ENCODE data around the gene LRRC59. TPM values are rescaled to one million over a fixed set of nuclear protein-coding genes. Genes with fewer than 3 reads are reported as not detected.
"Not testable (repeated sequence)": the region's sequence is repeated elsewhere in the genome, so short reads cannot be mapped to it uniquely, and the experiment has no call there.

LRRC59 gene
- total RNA-seq, 1 experiment from 2014 or later: 182 TPM

DNA sequence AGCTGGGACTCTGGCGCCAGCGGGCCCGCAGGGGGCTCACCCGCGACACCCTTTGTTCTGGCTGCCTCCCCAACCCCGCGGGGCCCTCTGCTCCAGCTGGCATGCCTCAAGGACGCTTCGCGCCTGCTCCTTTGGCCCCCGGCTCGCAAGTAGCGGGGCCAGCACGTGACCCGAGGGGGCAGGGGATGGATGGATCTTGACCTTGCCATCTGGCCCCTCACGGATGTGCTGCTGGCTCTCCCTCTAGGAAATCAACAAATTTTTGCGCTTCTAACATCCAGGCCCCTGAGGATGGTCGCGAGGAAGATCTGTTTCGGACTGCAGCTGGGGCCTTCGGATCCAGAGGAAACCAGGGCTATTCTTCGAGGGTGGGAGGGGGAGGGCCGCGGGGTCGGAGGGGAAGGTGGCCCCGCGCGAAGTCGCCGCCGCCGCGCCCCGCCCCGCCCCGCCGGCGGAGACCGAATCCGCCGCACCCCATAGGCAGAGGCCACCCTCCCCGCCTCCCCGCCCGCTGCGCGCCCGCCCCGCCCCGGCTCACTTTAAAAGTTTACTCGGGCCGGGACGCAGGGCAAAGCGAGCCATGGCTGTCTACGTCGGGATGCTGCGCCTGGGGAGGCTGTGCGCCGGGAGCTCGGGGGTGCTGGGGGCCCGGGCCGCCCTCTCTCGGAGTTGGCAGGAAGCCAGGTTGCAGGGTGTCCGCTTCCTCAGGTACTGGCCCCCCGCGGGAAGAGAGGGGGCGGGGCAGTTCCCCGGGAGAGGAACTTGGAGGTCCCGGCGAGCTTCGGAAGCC lies 28.6 kb upstream of the LRRC59 start, which contains the start of gene ACSF2:
ACSF2 (plus strand) TSS at position 537 of the 790 bp plus-strand sequence; CDS start at position 581, 44 bp downstream.
- no peak for DNase-seq (ENCODE audit: low spot score)

DNA sequence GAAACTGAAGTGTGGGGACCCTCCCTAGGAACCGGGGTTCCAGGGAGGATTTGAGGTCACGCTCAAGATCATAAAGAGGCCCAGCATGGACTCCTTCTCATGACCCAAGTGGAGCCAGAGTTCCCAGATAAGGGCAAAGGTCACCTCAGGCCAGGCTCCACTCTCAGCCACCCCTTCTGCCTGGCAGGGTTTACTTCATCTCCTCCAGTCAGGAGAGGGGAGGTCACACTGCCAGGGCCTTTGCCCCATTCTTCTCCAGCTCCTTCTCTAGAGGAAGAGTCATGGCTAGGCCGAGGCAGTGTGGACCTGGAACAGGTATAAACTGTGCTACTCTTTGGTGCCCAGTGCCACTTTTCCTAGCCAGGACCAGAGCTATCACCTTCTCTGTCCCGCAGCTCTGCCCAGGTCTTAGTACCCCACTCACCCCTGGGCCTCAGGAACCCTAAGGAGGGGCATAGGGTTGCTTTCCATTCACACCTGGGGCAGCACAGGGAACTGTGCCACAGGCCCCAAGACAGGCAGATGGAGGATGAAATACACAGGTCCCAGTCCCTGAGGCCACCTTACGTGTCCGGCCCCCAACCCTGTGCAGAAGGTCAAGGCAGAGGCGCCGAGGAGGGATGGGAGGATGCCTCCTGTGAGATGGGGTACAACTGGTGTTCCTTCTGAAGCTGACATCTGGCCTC lies 27.8 kb upstream of the LRRC59 start:
- in situ Hi-C loops (cut with HindIII; ENCODE audit: low sequenced_read_pairs): loop anchor here (5.0 kb wide), 1 partner anchor 47 kb away; no protein-coding TSS in a partner anchor

More for the DNA sequence above, 28.6 kb upstream of the LRRC59 start, which contains the start of gene ACSF2:
- in situ Hi-C loops (cut with HindIII; ENCODE audit: low sequenced_read_pairs): loop anchor here (5.0 kb wide), 1 partner anchor 46 kb away; no protein-coding TSS in a partner anchor

DNA sequence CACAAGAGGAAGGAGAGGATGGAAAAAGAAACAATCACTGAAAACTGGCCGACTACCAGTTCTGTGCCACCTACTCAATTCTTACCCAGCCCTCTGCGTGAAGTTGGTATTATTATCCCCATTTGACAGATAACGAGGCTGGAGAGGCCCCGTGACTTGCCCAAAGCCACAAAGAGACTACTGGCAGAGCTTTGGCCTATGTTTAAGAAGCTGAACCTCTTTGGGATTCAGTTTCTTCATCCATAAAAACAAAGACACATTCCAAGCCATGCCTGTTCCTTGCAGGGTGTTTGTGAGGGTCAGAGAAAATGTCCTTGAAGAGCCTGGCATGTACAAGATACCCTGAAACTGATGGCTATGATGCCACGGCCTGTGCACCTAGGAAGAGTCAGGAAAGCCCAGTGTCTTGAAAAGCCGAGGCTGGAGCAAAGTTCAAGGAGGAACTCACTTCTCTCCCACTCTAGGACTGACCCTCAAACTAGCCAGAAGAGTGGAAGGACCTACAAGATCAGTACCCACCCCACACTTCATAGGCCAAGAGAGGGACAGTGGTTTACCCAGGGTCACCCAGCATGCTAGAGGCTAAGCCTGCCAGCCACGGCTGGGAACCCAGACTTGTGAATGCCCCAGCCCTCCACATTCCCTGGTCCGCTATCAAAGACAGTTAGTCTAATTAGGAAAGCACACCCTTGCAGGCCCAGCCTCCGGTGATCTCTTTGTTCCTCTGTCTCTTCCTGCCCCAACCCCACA lies 27.1 kb upstream of the LRRC59 start:
- DNase-seq (ENCODE audit: low spot score): no peak
- in situ Hi-C loops (cut with HindIII; ENCODE audit: low sequenced_read_pairs): no loop called here

More for the DNA sequence above, 27.8 kb upstream of the LRRC59 start:
- DNase-seq (ENCODE audit: low spot score): no peak

DNA sequence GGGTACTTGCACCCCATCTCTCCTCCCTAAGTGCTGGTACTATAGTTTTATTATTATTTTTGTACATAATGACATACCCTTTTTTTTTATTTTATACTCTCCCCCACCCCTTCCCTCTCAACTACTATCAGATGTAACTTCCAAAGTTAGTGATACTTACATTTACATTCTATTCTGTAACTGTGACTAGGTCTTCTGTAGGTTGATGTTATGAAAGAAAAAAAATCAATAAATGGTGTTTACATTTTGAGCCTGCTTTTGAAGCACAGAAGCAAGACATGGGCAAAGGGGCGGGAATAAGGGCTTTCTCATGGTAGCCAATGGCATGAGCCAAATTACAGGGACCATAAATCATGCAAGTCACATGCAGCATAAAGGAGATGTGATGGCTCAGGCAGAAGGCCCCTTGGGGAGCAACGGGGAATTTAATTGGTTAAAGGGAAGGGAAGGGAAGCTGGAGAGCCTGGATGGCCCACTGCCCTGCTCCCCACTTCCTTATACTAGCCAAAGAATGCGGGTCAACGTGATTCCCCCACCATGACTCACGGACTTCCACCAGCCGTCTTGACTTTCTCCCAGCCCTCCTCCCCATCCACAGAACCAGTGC lies 26.3 kb upstream of the LRRC59 start:
- in situ Hi-C loops (cut with HindIII; ENCODE audit: low sequenced_read_pairs): no loop called here
- no peak for DNase-seq (ENCODE audit: low spot score)

DNA sequence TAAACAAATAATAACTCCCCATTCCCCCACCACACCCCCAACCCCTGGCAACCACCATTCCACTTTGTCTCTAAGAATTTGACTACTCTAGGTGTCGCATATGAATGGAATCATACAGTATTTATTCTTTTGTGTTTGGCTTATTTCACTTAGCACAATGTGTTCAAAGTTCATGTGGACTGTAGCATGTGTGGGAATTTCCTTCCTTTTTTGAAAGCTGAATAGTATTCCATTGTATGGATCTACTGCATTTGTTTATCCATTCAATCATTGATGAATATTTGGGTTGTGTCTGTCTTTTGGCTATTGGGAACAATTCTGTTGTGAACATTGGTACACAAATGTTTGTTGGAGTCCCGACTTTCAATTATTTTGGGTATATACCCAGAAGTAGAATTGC lies 25.4 kb upstream of the LRRC59 start:
- DNase-seq (ENCODE audit: low spot score): no peak
- in situ Hi-C loops (cut with HindIII; ENCODE audit: low sequenced_read_pairs): no loop called here

DNA sequence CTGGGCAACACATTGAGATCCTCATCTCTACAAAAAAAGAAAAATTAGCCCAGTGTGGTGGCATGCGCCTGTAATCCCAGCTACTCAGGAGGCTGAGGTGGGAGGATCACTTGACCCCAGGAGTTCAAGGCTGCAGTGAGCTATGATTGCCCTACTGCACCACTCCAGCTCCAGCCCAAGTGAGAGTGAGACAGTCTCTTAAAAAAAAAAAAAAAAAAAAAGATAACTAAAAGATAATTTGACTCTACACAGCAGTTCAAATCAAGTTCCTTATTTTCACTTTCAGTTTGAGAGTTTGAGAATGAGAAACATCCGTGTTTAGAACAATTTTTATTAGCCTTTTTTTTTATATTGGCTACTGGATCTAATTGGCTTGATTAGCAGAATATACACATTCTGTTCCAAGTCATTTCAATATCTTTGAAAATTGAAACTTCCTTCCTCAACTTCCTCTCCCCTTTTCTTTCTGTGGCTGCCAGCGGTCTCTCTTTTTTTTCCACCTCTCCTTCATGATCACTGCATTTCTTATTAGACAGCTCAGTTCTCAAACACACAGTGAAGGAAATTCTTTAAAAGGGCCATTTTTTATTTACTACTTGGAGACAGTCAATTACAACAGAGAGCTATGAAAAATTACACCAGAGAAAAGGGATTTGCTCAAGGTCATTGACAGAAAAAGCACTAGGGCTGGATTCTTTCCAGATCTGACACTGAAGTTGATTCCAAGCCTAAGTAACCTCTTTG lies 24.2 kb upstream of the LRRC59 start:
- in situ Hi-C loops (cut with HindIII; ENCODE audit: low sequenced_read_pairs): no loop called here
- DNase-seq (ENCODE audit: low spot score): no peak

DNA sequence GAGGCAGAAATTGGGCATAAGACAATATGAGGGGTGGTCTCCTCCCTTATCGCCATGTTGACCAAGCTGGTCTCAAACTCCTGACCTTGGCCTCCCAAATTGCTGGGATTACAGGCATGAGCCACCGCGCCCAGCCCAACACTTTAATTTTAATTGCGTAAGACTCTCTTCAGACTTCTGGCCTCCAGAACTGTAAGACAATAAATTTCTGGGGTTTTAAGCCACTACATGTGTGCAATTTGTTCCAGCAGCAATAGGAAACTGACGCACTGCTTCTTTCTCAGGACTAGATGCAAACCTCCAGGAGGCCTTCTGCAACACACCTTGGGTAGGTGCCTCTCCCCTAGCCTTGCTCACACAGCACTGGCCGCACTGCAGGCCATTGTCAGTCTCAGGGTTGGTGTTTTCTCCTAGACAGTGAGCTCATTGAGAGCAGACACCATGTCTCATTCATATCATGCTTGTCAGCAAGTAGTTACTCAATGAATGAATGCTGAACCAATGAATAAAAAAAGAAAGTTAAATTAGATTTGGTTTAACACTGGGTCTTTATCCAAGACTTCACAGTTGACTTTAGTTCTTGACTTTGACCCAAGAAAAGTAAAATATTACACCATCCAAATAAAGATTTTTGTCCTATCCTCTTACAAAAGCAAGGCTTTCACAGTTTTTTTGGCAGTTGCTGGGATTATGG lies 23.2 kb upstream of the LRRC59 start:
- in situ Hi-C loops (cut with HindIII; ENCODE audit: low sequenced_read_pairs): no loop called here
- DNase-seq (ENCODE audit: low spot score): no peak

DNA sequence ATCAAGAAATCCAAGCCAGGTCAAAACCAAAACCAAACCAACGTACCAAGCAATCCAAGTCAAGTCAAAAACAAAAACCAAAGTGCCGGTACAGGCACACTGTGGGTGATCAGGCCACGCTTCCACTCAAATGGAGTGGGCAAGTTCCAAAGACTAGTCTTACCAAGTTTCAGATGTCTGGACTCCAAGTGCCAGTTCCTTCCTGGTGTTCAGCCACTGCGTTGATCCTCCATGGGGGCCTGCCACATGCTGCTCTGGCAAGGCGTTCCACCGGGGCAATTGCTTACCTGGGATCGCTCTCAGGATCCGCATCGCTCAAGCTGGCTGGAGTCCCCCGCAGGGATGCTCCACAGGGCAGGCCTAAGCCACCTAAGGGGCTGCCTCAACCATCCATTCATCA lies 22.3 kb upstream of the LRRC59 start:
- in situ Hi-C loops (cut with HindIII; ENCODE audit: low sequenced_read_pairs); DNase-seq (ENCODE audit: low spot score): not testable (repeated sequence)

DNA sequence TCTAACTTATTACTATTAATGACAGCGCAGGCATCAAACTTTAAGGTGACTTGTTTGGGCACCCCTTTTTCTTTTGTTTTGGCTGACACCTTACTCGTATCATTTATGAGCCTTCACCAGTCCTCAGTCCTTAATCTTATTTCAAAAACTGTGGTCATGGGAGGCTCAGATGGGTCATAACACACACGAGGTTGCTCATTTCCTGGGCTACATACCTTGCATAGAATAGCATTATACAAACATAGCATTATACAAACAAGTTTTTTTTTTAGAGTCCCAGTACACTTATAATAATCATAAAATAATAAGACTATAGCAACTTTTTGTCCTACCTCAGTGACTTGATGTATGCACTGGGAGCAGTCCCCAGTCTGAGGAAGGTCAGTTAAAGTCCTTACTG lies 17.5 kb upstream of the LRRC59 start:
- in situ Hi-C loops (cut with HindIII; ENCODE audit: low sequenced_read_pairs): no loop called here
- no peak for DNase-seq (ENCODE audit: low spot score)

DNA sequence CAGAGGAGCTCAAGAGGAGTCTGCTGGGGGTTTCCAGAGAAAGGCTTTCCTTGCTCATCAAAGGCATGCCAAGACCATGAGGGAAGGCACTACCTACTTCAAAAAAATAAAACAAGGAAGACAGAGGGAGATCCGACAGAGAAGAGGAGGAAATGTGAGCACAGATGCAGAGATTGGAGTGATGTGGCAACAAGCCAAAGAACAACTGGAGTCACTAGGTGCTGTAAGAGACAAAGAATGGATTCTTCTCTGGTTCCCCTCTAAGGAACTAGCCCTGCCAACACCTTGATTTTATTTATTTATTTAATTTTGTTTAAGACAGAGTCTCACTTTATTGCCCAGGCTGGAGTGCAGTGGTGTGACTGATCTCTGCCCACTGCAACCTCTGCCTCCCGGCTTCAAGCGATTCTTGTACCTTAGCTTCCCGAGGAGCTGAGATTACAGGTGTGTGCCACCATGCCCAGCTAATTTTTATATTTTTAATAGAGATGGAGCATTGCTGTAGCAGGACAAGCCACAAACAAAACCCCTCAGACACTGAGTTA lies 14.9 kb upstream of the LRRC59 start:
- in situ Hi-C loops (cut with HindIII; ENCODE audit: low sequenced_read_pairs): no loop called here
- no peak for DNase-seq (ENCODE audit: low spot score)

DNA sequence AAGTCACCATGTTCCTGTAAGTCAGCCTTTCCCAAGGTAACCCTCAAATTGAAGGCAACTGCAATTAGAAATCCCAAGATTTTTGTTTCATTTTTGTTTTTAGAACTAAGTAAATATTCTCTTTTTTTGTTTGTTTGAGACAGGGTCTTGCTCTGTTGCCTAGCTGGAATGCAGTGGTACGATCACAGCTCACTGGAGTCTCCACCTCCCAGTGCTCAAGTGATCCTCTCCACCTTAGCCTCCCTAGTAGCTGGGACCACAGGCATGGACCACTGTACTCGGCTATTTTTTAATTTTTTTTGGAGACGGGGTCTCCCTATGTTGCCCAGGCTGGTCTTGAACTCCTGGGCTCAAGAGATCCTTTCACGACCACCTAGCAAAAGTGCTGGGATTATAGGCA lies 10.6 kb upstream of the LRRC59 start:
- no peak for DNase-seq (ENCODE audit: low spot score)
- in situ Hi-C loops (cut with HindIII; ENCODE audit: low sequenced_read_pairs): no loop called here

DNA sequence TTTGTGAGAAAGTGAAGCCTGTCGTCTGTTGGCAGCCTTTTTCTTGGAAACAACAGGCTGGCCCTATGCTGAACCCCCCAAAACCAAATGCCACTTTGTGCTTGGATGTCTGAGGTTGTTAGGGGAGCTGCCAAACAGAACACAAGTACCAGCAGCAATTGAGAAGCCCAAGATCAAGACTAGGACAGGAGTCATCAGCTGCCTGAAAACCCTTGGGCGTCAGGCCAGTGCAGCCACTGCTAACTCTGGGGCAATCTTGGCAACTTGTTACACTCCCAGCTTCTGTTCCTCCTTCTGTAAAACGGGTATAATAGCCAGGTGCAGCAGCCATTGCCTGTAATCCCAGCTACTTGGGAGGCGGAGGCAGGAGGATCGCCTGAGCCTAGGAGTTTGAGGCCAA lies 9.3 kb upstream of the LRRC59 start:
- in situ Hi-C loops (cut with HindIII; ENCODE audit: low sequenced_read_pairs): no loop called here
- DNase-seq (ENCODE audit: low spot score): no peak

DNA sequence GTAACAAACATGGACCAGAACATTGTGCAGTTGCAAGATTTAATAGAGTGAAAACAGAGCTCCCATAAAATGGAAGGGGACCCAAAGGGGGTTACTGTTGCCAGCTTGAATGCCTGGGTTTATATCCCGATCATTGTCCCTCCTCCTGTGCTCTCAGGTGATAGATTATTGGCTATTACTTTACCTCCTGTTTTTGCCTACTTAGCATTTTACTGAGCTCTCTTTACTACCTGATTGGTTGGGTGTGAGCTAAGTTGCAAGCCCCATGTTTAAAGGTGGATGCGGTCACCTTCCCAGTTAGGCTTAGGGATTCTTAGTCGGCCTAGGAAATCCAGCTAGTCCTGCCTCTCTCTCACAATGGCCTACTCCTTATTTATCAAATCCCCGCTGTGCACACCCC lies 8.0 kb upstream of the LRRC59 start:
- DNase-seq (ENCODE audit: low spot score); in situ Hi-C loops (cut with HindIII; ENCODE audit: low sequenced_read_pairs): not testable (repeated sequence)

DNA sequence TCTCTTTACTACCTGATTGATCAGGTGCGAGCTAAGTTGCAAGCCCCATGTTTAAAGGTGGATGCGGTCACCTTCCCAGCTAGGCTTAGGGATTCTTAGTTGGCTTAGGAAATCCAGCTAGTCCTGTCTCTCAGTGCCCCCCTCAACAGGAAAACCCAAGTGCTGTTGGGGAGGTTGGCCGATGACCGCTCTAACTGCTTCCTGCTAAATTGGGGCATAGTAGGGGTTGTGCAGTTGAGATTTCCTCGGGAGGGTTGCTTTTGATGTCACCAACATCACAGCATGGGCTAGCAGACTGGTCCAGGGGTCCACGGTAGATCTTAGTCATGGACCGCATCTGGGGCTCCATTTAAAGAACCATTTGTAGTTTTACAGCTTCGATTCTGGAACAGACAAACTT lies 2.3 kb upstream of the LRRC59 start:
- in situ Hi-C loops (cut with HindIII; ENCODE audit: low sequenced_read_pairs); DNase-seq (ENCODE audit: low spot score): not testable (repeated sequence)

DNA sequence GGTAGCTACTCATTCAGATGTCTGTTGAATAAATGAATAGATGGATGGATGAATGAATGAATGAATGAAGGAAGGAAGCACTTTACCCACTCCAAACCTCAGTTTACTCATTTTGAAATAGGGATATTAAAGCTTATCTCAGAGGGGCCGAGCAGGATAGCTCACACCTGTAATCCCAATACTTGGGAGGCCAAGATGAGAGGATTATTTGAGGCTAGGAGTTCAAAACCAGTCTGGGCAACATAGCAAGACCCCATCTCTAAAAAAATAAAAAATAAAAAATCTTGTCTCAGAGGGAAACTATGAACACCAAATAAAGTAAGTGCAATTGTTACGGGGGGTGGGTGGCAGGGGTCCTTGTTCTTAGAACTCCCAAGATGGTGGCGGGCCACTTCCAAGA lies 1.3 kb upstream of the LRRC59 start:
- in situ Hi-C loops (cut with HindIII; ENCODE audit: low sequenced_read_pairs); DNase-seq (ENCODE audit: low spot score): not testable (repeated sequence)

DNA sequence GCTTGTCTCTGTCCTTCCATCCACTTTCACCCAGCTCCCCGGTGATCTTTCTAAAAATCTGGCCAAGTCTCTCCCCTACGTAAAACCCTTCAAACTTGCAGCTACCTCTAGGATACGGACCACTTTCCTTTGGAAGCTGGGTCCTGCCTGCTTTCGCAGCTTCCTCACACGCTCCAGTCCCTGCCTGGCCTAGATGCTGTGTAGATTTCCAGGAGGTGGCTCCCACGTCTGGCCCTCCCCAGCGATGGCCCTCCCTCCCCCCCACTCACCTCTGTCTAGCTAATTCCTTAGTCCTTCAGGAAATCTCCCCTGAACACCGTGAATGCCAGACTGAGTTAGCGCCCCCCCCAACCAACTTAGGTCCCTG lies 579 bp upstream of the LRRC59 start:
- in situ Hi-C loops (cut with HindIII; ENCODE audit: low sequenced_read_pairs): no loop called here
- DNase-seq (ENCODE audit: low spot score): no peak

DNA sequence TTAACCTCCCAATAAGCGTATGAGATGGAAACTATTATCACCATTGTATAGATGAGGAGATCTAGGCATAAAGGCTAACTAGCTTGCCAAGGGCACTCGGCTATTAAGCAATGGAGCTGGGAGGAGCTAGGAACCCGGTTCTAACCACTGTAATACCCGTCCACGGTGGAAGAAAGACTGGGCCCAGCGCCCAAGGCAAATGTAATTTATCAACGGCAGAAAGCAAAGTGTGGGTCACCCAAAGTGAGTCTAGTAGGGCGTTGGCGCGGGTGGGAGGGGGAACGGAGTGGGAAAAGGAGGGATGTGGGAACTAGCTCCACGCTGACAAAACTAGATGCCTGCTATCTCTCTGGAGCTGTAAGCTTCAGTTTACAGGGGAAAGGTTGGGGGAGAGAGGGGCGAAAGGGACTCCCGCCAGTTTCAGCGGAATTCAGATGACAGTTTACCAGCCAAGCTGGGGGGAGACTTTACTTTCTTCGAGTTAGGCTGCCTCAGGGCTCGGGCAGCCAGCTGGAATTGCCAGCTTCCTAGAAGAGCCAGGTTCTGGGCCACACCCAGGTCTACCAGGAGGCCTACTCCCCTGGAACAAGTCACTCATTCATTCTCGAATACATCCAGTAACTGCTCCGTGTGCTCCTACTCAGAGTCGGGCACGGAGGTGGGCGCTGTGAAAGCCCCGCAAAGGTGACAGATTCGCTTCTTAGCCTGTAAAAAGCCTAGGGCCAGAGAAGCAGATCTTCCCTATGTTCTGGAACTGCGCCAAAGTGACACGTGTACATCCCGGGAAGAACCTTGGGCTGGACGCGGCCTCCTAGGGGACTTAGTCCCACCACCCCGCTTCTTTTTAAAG lies 837 bp downstream of the LRRC59 start:
- in situ Hi-C loops (cut with HindIII; ENCODE audit: low sequenced_read_pairs): no loop called here
- peak; percentile 23 for DNase-seq (ENCODE audit: low spot score)
